GM23338 (cell line): Measurements from ENCODE around the gene C10orf105. TPM values are rescaled to one million over a fixed set of nuclear protein-coding genes. Genes with fewer than 3 reads are reported as not detected.

Experiments
- ATAC-seq: fragments of 200-7000 bp; cut with Tn5 transposase; 3 replicates; pipeline ENCODE4 v1.9.1; 2020
- DNase-seq: peaks from one replicate; pipeline ENCODE4 v3.0.0-alpha.2; 2015; ENCODE audit warnings: low spot score
- H2AFZ ChIP-seq: fragments of 200-600 bp; sonication (generic); 2 replicates; pipeline ENCODE4 v1.8.0; 2016; ENCODE audit warnings: antibody characterized with exemption, mild to moderate bottlenecking, moderate library complexity
- H3F3A ChIP-seq: fragments of 200-600 bp; sonication (generic); replicated peaks from 2 replicates; pipeline ENCODE4 v1.8.0; 2017; ENCODE audit warnings: antibody characterized with exemption, mixed run types, low read depth
- H3K27ac ChIP-seq: fragments of 200-600 bp; sonication (generic); 2 replicates; pipeline ENCODE4 v1.6.1; 2016; ENCODE audit warnings: low read depth
- H3K27me3 ChIP-seq: fragments of 200-600 bp; sonication (generic); 2 replicates; pipeline ENCODE4 v1.8.0; 2016; ENCODE audit warnings: mild to moderate bottlenecking, mixed run types, moderate library complexity; ENCODE audit not compliant: insufficient read depth
- H3K36me3 ChIP-seq: fragments of 200-600 bp; sonication (generic); 2 replicates; pipeline ENCODE4 v1.8.0; 2016; ENCODE audit warnings: mild to moderate bottlenecking; ENCODE audit not compliant: insufficient read depth
- H3K4me1 ChIP-seq: fragments of 200-600 bp; sonication (generic); 2 replicates; pipeline ENCODE4 v1.8.0; 2016; ENCODE audit warnings: mild to moderate bottlenecking, moderate library complexity; ENCODE audit not compliant: insufficient read depth
- H3K4me2 ChIP-seq: fragments of 200-600 bp; sonication (generic); 2 replicates; pipeline ENCODE4 v1.7.1; 2017; ENCODE audit warnings: mixed run types
- H3K4me3 ChIP-seq: fragments of 200-600 bp; sonication (generic); 2 replicates; pipeline ENCODE4 v1.6.1; 2016; ENCODE audit warnings: mixed run types
- H3K79me2 ChIP-seq: fragments of 200-600 bp; sonication (generic); replicated peaks from 2 replicates; pipeline ENCODE4 v1.8.0; 2017; ENCODE audit warnings: mild to moderate bottlenecking; ENCODE audit not compliant: insufficient read depth
- H3K9me2 ChIP-seq: fragments of 200-600 bp; sonication (generic); 2 replicates; pipeline ENCODE4 v1.8.0; 2017; ENCODE audit not compliant: insufficient read depth
- H4K20me1 ChIP-seq: fragments of 200-600 bp; sonication (generic); replicated peaks from 2 replicates; pipeline ENCODE4 v1.8.0; 2017; ENCODE audit warnings: mild to moderate bottlenecking; ENCODE audit not compliant: insufficient read depth
- H3K27ac Mint-ChIP-seq: 2 replicates; pipeline ENCODE4 v1.8.0; 2020; ENCODE audit warnings: inconsistent platforms, mild to moderate bottlenecking, moderate library complexity, mixed read lengths
- H3K27me3 Mint-ChIP-seq: 3 replicates; pipeline ENCODE4 v1.8.0; 2022; ENCODE audit warnings: low read depth, mild to moderate bottlenecking, moderate library complexity, mixed read lengths, inconsistent platforms; ENCODE audit not compliant: insufficient read depth, poor library complexity
- H3K36me3 Mint-ChIP-seq: 3 replicates; pipeline ENCODE4 v1.8.0; 2021; ENCODE audit warnings: low read depth, mild to moderate bottlenecking, inconsistent platforms, moderate library complexity, mixed read lengths
- H3K4me1 Mint-ChIP-seq: 3 replicates; pipeline ENCODE4 v1.8.0; 2020; ENCODE audit warnings: mild to moderate bottlenecking, inconsistent platforms, mixed read lengths
- H3K4me3 Mint-ChIP-seq: 3 replicates; pipeline ENCODE4 v1.8.0; 2021; ENCODE audit warnings: moderate library complexity, mild to moderate bottlenecking, inconsistent platforms, mixed read lengths
- H3K9me3 Mint-ChIP-seq: 3 replicates; pipeline ENCODE4 v1.8.0; 2020; ENCODE audit warnings: moderate library complexity, mild to moderate bottlenecking, inconsistent platforms, mixed read lengths
- CREB1 ChIP-seq: fragments of 250-450 bp; sonication (Bioruptor Pico); IDR thresholded peaks from 2 replicates; pipeline ENCODE4 v1.5.0; 2020; ENCODE audit warnings: low read depth, mild to moderate bottlenecking, moderate library complexity
- CTCF ChIP-seq, 2 experiments: fragments of 200-600 bp in 1 of 2; sonication (generic) in 1 of 2; conservative IDR thresholded peaks; 2 replicates each; pipeline versions ENCODE4 v1.5.1 to v1.6.1; 2016 to 2017; ENCODE audit warnings: antibody characterized with exemption in 2 of 2, low read depth in 2 of 2, mild to moderate bottlenecking in 2 of 2, moderate library complexity in 1 of 2
- EZH2 ChIP-seq: fragments of 200-600 bp; sonication (generic); IDR thresholded peaks from one replicate; pipeline ENCODE4 v1.8.0; 2017; ENCODE audit warnings: antibody characterized with exemption, mild to moderate bottlenecking, low read depth; ENCODE audit not compliant: unreplicated experiment
- EZH2phosphoT487 ChIP-seq: fragments of 200-600 bp; sonication (generic); IDR thresholded peaks from one replicate; pipeline ENCODE4 v1.8.1; 2018; ENCODE audit warnings: antibody characterized with exemption; ENCODE audit not compliant: unreplicated experiment
- JUNB ChIP-seq: IDR thresholded peaks from one replicate; pipeline ENCODE4 v1.6.1; 2016; ENCODE audit warnings: antibody characterized with exemption; ENCODE audit not compliant: unreplicated experiment
- NANOG ChIP-seq: IDR thresholded peaks from 2 replicates; pipeline ENCODE4 v1.6.1; 2016; ENCODE audit warnings: antibody characterized with exemption, borderline replicate concordance
- POLR2AphosphoS5 ChIP-seq: IDR thresholded peaks from 2 replicates; pipeline ENCODE4 v1.6.1; 2016; ENCODE audit warnings: antibody characterized with exemption, low read depth
- REST ChIP-seq: IDR thresholded peaks from one replicate; pipeline ENCODE4 v1.6.1; 2018; ENCODE audit warnings: antibody characterized with exemption; ENCODE audit not compliant: unreplicated experiment
- STAT1 ChIP-seq: IDR thresholded peaks from one replicate; pipeline ENCODE4 v1.6.1; 2016; ENCODE audit warnings: antibody characterized with exemption; ENCODE audit not compliant: unreplicated experiment
- ZNF114 ChIP-seq: fragments of 250-450 bp; sonication (Bioruptor Pico); IDR thresholded peaks from 2 replicates; pipeline ENCODE4 v1.5.0; 2020; ENCODE audit warnings: mild to moderate bottlenecking, moderate library complexity
- ZNF331 ChIP-seq: fragments of 250-450 bp; sonication (Bioruptor Pico); IDR thresholded peaks from 2 replicates; pipeline ENCODE4 v1.5.0; 2020; ENCODE audit warnings: low read depth, mild to moderate bottlenecking, moderate library complexity
- ZNF462 ChIP-seq: fragments of 250-450 bp; sonication (Bioruptor Pico); IDR thresholded peaks from 2 replicates; pipeline ENCODE4 v1.5.0; 2020; ENCODE audit warnings: mild to moderate bottlenecking, moderate library complexity
- polyA plus RNA-seq: library from polyadenylated mRNA; unstranded; fragments of >200 nt; fragmentation: Nextera tagmentation; extraction: Ambion mirVana; gene quantifications from 2 replicates; pipeline ENCODE4 v1.2.1, GENCODE V29; 2016
- total RNA-seq: library from RNA; depleted of rRNA; stranded (reverse); fragments of >200 nt; shearing (Covaris generic); gene quantifications from 2 replicates; pipeline ENCODE4 v1.2.3, GENCODE V29; 2014
- TF ChIP-seq, protein P1 (sequence below): IDR thresholded peaks from 2 replicates; pipeline ENCODE4 v1.6.1; 2016; ENCODE audit warnings: antibody characterized with exemption

Gene C10orf105
- total and polyA plus RNA-seq, 2 experiments from 2014 or later, result 0.15 to 0.17 TPM

GRCh38 chr10:71687077-71687476 lies 32.5 kb downstream of the C10orf105 start:
- Mint-ChIP-seq H3K4me3 (no peak overlapping the region), H3K9me3 (peaks cover 17% of the 10 kb centered on the region), H3K27me3 (peaks cover 12% of the 10 kb centered on the region), H3K27ac (no peak overlapping the region), H3K4me1 (peaks cover 29% of the 10 kb centered on the region), H3K36me3 (peaks cover 6% of the 10 kb centered on the region)
- Histone ChIP-seq H3K4me1 (peaks cover 13% of the 10 kb centered on the region), H4K20me1 (no peaks in the 10 kb centered on the region), H3K4me2 (no peak overlapping the region), H3K36me3 (no peaks in the 10 kb centered on the region), H2AFZ (no peak overlapping the region), H3F3A (no peaks in the 10 kb centered on the region), H3K79me2 (no peaks in the 10 kb centered on the region), H3K4me3 (no peak overlapping the region), H3K9me2 (no peaks in the 10 kb centered on the region), H3K27ac (no peak overlapping the region), H3K27me3 (no peaks in the 10 kb centered on the region)
- no peak for ATAC-seq
- TF ChIP-seq EZH2phosphoT487, result no peak
- no peak for TF ChIP-seq CTCF (conservative IDR thresholded peaks at IDR 0.05; ENCODE audit: low read depth in 2 of 2)
- no peak for TF ChIP-seq STAT1
- TF ChIP-seq ZNF331 (CRISPR knock-in tag), result no peak
- no peak for TF ChIP-seq POLR2AphosphoS5
- no peak for TF ChIP-seq ZNF114 (CRISPR knock-in tag)
- TF ChIP-seq CREB1 (CRISPR knock-in tag), result no peak
- TF ChIP-seq REST, result no peak
- TF ChIP-seq JUNB, result no peak
- no peak for TF ChIP-seq NANOG
- TF ChIP-seq ZNF462 (CRISPR knock-in tag), result no peak
- TF ChIP-seq, protein P1, sequence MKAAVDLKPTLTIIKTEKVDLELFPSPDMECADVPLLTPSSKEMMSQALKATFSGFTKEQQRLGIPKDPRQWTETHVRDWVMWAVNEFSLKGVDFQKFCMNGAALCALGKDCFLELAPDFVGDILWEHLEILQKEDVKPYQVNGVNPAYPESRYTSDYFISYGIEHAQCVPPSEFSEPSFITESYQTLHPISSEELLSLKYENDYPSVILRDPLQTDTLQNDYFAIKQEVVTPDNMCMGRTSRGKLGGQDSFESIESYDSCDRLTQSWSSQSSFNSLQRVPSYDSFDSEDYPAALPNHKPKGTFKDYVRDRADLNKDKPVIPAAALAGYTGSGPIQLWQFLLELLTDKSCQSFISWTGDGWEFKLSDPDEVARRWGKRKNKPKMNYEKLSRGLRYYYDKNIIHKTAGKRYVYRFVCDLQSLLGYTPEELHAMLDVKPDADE, result no peak
- no peak for TF ChIP-seq EZH2
- no peak for DNase-seq
